NCI-H2081 (cell line): ENCODE results near the gene RASAL2.
"Not testable (repeated sequence)": the region's sequence is repeated elsewhere in the genome, so short reads cannot be mapped to it uniquely, and the experiment has no call there.

Experiments used
- DNase-seq, 2 experiments: peaks; one replicate each; lab custom pipeline; 2025; lab: John Stamatoyannopoulos, UW

The RASAL2 gene

GRCh38 chr1:178345238-178345637, 251.3 kb downstream of the RASAL2 start:
- DNase-seq, result no peak

DNA sequence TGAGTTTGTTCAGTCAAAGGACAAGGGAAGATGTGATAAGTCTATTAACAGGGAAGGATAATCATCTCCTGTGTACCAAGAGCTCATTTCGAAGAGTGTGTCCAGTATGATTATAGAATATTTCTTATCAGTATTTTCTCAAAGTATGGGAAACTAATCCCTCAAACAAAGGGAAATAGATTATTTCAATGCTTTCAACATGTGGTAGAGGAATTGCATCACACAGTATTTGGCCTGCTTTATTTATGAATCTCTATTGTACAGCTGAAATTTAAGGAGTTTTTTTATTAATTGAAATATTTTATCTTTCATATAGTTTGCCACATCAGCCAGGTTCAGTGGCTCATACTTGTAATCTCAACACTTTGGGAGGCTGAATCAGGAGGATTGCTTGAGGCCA, 251.9 kb downstream of the RASAL2 start:
- DNase-seq, result no peak

DNA sequence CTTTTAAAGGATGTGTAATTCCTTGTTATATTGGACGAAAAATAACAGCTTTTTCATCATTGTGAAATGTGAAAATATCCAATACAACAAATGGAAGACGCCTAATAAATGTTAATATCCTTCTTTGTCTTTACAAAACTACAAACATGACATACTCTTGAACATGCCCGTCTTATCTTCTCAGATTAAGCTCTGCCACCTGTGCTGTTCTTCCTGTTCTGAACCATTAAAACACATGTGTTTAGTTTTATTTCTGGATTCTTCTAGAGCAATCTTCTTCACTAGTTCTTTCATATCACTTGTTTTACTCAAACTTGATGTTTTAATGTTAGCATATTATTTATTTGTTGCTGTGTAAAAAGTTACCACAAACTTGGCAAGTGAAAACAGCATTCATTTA, 255.9 kb downstream of the RASAL2 start:
- DNase-seq, result no peak

GRCh38 chr1:178351911-178352310, 258.0 kb downstream of the RASAL2 start:
- DNase-seq, result not testable (repeated sequence)

DNA sequence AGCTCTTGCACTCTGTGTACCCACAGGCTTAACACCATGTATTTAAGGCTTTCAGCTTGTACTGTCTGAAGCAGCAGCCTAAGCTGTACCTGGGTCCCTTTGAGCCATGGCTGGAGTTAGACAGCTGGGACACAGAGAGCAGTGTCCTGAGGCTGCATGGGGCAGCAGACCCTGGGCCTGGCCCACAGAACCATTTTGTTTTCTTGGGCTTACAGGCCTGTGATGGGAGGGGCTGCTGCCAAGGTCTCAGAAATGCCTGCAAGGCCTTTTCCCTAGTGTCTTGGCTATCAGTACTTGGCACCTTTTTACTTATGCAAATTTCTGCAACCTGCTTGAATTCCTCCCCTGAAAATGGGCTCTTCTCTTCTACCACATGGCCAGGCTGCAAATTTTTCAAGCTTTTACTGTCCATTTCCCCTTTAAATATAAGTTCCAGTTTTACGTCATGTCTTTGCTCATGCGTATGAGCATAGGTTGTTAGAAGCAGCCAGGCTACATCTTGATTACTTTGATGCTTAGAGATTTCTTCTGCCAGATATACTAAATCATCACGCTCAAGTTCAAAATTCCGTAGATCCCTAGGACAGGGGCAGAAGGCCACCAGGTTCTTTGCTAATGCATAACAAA, 259.0 kb downstream of the RASAL2 start:
- no peak for DNase-seq

- no peak for DNase-seq
These were observed 259.6 kb downstream of the RASAL2 start for GRCh38 chr1:178353524-178353923.

DNA sequence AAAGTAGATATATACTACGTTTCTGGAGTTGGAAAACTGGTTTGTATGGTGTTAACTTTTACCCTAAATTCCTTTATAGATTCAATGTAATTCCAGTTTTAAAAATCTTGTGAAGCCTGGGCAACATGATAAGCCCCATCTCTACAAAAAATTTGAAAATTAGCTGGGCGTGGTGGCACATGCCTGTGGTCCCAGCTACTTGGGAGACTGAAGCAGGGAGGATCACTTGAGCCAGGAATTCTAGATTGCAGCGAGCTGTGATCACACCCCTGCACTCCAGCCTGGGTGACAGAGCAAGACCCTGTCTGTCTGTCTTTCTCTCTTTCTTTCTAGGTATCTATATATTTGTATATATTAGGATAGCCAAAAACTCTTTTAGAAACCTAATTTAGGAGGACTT, 260.9 kb downstream of the RASAL2 start:
- DNase-seq, result no peak

DNA sequence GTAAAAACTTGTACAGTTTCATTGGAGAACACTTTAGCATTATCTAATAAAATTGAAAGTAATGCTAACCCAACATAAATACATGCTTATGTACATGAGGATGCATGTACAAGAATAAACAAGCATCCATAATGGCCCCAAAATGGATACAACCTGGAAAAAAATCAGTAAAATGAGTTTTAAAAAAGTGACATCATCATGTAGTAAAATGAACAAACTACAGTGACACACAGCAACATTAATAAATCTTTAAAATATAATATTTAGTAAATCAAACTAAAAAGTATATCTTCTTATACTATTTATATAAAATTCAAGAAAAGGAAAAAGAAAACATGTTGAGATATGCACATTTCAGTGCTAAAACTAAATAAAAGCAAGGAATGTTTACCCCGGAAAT, 262.4 kb downstream of the RASAL2 start:
- DNase-seq, result no peak

GRCh38 chr1:178358456-178358855, 264.6 kb downstream of the RASAL2 start:
- no peak for DNase-seq

DNA sequence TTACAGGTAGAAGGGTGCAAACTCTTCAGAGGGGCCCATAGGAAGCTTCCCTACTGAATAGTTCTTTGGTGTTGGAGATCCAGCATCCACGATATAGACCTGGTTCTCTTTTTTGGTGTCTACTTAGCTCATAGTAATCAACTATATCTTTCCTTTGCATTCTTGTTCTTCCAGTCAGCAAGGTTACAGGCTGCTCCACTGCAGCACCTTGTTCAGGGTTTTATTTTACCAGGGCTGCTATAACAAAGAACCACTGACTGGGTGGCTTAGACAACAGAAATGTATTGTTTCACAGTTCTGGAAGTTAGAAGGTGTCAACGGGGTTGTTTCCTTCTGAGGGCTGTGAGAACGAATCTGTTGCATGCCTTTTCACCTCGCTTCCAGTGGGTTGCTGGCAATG, 266.5 kb downstream of the RASAL2 start:
- DNase-seq, result no peak

- DNase-seq, result peak in 1 of 2 experiments; percentile 15
These were observed 267.9 kb downstream of the RASAL2 start for GRCh38 chr1:178361847-178362246.

- DNase-seq, result no peak
These were observed 268.8 kb downstream of the RASAL2 start for GRCh38 chr1:178362747-178363146.

DNA sequence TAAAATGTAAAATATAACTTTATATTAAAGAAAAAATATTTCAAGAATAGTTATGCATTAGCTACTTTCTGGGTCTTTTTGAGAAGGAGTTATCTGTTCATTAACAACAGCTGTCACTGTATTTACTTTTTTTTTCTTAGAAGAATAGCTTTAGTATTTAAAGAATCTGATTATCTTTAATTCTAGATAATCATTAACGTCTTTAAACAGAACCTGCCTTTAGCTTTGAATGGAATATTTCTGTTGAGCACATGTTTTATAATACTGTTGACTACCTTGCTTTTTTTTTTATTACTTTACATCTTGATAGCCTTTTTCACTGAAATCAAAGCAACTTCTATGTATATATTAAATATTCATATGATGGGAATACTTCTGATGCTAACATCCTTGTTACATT, 270.9 kb downstream of the RASAL2 start:
- DNase-seq, result no peak

DNA sequence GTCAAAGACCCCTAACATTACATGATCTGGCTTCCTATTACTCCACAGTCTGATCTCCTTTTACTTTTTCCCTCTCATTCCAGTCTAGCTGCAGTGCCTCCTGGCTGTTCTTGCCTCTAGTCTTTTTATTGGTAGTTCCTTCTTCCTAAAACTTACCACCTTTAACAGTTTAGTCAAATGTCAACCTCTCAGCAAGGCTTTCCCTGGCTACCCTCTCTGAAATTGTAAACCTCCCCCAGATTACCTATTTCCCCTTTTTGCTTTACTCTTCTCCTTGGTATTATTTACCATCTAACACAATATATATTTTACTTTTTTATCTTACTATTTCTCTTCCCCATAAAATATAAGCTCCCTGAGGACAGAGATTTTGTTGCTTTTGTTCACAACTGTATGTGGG, 273.2 kb downstream of the RASAL2 start:
- DNase-seq, result no peak

- DNase-seq, result no peak
These were observed 274.3 kb downstream of the RASAL2 start for GRCh38 chr1:178368208-178368607.

DNA sequence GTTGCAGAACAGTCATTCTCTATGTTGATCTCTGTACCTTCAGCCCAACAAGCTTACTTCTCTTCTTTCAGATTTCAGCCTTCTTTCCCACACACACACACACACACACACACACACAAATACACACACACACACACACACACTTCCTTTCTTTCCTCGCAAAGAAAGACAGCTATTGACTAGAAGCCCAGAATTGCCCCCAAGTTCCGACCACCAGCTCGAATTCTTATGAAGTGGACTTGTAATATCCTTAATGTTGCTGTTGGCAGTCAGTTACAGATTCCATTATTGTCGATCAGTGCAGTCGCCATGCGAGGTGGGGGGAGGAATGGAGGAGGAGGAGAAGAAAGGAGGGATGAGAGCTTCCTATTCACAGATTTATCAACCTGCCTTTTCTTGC, 277.3 kb downstream of the RASAL2 start:
- DNase-seq, result no peak

DNA sequence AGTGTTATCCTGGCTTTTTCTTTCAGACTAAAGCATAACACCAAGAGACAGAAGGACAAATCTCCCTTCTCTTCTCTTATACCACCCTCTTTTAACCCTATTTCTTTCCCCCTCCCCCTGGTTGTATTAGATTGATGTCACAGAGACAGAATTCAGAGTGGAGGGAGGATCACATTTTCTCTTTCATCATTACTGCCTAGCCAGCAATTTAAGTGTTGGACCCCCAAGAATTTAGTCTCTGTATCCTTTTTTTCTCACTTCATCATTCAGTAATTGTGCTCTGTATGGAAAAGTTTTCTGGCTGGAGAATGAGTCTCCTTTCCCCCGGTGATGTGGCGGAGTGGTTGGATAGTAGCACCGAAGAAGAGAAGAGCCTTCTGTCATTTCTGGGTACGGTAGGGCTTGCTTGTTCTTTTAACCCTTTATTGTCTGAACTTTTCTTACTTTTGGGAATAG, 278.1 kb downstream of the RASAL2 start:
- DNase-seq, result no peak

DNA sequence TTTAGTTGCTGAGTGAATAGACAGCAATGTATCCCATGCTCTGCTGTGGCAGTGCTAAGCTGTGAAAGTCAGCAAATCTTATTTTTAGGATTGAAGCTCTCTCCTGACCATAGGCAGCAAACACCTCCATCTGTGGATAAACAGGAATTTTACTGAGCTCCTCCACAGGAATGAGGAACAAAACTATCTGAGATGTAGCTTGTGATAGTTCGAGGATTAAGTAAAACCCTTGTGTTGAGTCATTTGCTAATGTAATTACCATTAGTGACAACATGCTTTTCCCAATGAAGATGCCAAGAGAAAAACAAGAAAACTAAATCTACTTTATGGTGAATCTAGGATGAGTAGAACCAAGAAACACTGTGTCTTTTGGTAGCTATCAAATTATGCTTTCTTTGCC, 280.1 kb downstream of the RASAL2 start:
- DNase-seq, result no peak

DNA sequence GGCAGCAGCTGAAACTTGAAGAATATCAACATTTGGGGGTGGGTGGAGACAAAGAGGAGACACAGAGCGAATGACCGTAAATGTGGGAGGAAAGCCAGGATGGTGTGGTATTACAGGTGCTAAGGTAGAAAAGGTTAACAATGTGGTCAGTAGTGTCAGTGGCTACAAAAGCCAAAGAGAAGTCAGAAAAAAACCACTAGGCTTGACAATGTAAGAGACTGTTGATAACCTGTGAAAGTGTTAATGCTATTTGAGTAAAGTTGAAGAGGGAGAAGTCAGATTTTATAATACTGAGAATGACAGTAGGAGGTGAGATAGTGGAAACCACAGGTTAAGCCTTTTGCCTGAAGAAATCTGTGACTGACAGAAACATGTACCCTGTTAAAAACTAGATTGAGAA, 282.1 kb downstream of the RASAL2 start:
- DNase-seq, result no peak

DNA sequence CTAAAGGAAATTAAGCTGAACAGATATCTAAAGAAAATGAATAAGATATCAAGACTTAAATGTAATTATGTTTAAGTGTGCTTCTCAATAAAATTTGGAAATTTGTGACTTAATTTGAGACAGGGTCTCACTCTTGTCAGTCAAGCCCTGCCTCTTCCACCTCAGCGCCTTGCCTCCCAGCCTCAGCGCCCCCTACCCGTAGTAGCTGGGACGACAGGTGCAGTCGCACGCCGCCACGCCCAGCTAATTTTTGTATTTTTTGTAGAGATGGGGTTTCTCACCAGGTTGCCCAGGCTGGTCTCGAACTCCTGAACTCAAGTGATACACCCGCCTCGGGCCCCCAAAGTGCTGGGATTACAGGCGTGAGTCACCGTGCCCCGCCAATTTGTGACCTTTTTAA, 285.9 kb downstream of the RASAL2 start:
- no peak for DNase-seq

GRCh38 chr1:178382372-178382771, 288.5 kb downstream of the RASAL2 start:
- peak; percentile 20 to 73 for DNase-seq

GRCh38 chr1:178385662-178386061, 291.8 kb downstream of the RASAL2 start:
- no peak for DNase-seq

DNA sequence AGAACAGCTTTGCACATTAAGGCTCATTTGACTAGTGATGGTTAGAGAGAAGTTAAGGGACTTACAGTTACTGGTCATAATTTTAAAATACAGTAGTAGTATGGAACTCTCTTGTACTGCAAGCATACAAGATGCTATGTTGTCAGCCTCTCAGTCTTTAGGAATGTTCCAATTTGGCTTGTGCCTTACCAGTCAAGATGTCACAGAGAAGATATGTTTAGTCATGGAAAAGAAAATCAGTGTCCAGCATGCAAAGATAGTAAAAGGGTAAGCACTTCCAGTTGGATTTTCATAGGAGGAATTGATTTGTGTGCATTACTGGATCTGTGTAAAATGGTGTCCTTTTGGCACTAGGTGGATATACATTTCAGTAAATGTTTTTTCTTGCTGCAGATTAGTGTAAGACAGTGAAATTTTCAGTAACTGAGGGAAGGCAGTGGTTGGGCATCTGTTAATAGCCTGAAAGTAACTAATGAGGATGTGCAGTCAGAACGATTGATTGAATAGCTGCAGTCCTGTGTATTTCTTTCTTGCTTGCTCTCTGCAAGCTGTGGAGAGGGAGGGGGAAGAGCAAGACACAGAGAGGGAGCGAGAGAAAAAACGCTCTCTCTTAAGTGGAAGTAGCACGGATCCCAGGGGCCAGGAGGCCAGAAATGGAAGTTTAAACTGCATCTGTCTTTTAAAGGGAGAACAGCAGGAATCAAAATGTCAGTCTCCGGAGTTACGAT, 294.7 kb downstream of the RASAL2 start:
- DNase-seq, result no peak

DNA sequence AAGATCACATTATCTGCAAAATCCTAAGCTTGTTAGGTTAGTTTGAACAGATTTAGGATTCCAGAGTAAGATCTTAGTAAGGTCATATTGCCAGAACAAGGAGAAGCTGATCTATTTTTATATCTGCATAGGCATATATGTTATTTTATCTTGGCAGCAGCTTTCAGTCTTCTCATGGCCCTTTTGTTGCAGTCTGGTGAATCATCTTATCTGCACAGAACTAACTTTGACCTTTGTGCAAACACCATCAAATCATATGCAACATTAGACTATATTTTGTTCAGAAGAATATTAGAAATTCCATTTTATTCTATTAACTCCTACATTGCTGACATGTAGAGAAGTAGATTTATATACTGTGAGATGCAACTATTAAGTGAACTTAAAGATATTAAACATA, 295.5 kb downstream of the RASAL2 start:
- no peak for DNase-seq
